GM19467 (cell line): ENCODE data around the gene CNTFR.

ENCODE experiments used
- ATAC-seq: cut with Tn5 transposase; IDR thresholded peaks from one replicate; pipeline ENCODE4 v1.9.1; 2021; ENCODE audit warnings: mild to moderate bottlenecking, moderate library complexity; ENCODE audit not compliant: unreplicated experiment

The CNTFR gene

GRCh38 chr9:34526026-34526425 lies 63.5 kb downstream of the CNTFR start:
- ATAC-seq = no peak

GRCh38 chr9:34524349-34524748 lies 65.2 kb downstream of the CNTFR start:
- no peak for ATAC-seq

GRCh38 chr9:34522971-34523797 lies 66.3 kb downstream of the CNTFR start, which contains the start of gene ENHO:
TSS of gene ENHO (minus strand) at chr9:34522990. CDS start at chr9:34521695, 1,295 bp downstream.
- ATAC-seq = peak; percentile 77

- ATAC-seq = peak; percentile 8
These were observed 67.2 kb downstream of the CNTFR start for GRCh38 chr9:34522091-34522887.

GRCh38 chr9:34521406-34522045 lies 68.0 kb downstream of the CNTFR start:
- no peak for ATAC-seq

- no peak for ATAC-seq
These were observed 68.8 kb downstream of the CNTFR start for GRCh38 chr9:34520505-34521385.

- ATAC-seq = no peak
These were observed 69.4 kb downstream of the CNTFR start for GRCh38 chr9:34520096-34520495.

GRCh38 chr9:34519321-34520020 lies 70.1 kb downstream of the CNTFR start:
- no peak for ATAC-seq

- no peak for ATAC-seq
These were observed 70.6 kb downstream of the CNTFR start for GRCh38 chr9:34518896-34519295.

- ATAC-seq = no peak
These were observed 71.4 kb downstream of the CNTFR start for GRCh38 chr9:34518110-34518616.

GRCh38 chr9:34517185-34517584 lies 72.3 kb downstream of the CNTFR start:
- no peak for ATAC-seq

- ATAC-seq = no peak
These were observed 73.6 kb downstream of the CNTFR start for GRCh38 chr9:34515959-34516358.

GRCh38 chr9:34514816-34515215 lies 74.7 kb downstream of the CNTFR start:
- ATAC-seq = no peak

- ATAC-seq = no peak
These were observed 75.1 kb downstream of the CNTFR start for GRCh38 chr9:34514401-34514800.

- no peak for ATAC-seq
These were observed 75.8 kb downstream of the CNTFR start for GRCh38 chr9:34513567-34514214.

GRCh38 chr9:34512131-34513078 lies 77.1 kb downstream of the CNTFR start:
- ATAC-seq = no peak

- no peak for ATAC-seq
These were observed 78.7 kb downstream of the CNTFR start for GRCh38 chr9:34510497-34511468.
